RPMI7951 (cell line): ENCODE data around the gene PPM1M. TPM values are rescaled to one million over a fixed set of nuclear protein-coding genes. Genes with fewer than 3 reads are reported as not detected.
A peak's percentile ranks its signal among the peaks of the same experiment; 100 is the strongest.
"Not testable (repeated sequence)": the region's sequence is repeated elsewhere in the genome, so short reads cannot be mapped to it uniquely, and the experiment has no call there.

ENCODE experiments used
- DNase-seq: peaks from one replicate; pipeline ENCODE4 v3.0.0-alpha.2; 2012; ENCODE audit warnings: low read depth
- total RNA-seq: library from RNA; depleted of rRNA; stranded (reverse); fragments of >200 nt; shearing (Covaris generic); gene quantifications from 2 replicates; pipeline ENCODE4 v1.2.3, GENCODE V29; 2014

The PPM1M gene
- total RNA-seq, 1 experiment from 2014 or later: 12.3 TPM

- peak; percentile 70 for DNase-seq
Measured at GRCh38 chr3:52277071-52277964, 31.8 kb downstream of the PPM1M start.

DNA sequence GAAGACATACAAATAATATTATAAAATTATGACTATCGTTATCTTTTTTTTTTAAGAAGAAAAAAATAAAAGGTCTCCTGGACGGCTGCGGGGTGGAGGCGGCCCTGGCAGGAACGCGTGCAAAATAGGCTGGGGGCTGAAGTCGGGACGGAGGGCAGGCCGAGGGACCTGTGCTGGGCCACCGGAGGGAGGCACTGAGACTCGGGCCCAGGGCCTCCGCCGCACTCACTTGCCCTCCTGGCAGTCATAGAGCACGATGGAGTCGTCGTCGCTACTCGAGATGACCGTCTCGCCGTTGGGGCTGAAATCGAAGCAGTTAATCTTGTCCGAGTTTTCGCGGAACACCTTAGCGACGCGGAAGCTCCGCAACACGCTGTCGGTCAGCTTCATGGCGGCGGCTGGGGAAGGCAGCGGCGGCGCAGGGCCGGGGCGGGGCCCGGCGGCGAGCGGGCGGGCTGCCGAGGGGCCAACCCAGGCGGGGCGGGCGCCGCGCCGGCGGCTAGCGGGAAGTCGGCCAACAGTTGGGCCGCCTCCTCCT is 32.5 kb downstream of the PPM1M start:
- DNase-seq: no peak

GRCh38 chr3:52278510-52279069 is 33.0 kb downstream of the PPM1M start, which contains the start of gene WDR82:
TSS of gene WDR82 (minus strand) at chr3:52278649. CDS start at chr3:52278361, 288 bp downstream.
- DNase-seq: peak; percentile 92

DNA sequence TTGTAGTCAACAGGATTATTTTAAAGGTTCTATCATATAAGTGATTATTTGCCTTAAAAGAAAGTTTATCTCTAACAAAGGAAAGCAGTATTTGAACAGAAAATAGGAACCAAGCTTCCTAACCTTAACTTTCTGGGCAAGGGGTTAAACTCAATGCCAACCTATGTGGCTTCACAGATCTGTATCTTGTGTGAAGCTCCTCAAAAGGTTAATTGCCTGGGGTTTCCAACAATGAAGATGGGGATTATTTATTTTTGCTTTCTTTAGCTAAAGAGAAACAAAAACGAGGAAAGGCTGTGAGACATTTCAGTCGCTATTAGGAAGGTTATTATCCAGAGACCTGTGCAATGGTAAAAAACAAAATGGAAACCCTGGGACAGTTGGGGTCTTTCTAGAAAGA is 34.0 kb downstream of the PPM1M start:
- DNase-seq: no peak

DNA sequence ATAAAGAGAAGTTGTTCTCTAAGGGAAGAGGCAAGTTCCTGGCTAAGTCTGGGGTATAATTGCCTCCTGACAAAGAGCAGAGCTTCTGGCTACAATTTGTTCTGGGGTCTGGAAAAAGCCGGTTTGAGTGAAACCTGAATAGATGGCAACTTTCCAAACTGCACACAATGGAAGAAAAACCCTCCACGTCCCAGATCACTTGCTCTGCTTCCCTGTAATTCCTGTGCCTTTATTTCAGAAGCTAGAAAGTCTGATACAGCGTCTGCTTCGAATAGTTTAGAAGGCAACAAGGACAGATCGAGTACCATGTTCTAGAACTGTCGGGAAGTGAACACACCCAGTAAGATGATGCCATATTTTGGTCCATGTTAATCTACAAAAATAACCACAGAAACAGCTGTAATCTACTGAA is 34.5 kb downstream of the PPM1M start:
- peak; percentile 39 for DNase-seq

GRCh38 chr3:52281981-52282801 is 36.6 kb downstream of the PPM1M start:
- DNase-seq: no peak

- no peak for DNase-seq
Measured at GRCh38 chr3:52283306-52283705, 37.7 kb downstream of the PPM1M start.

GRCh38 chr3:52284051-52284450 is 38.5 kb downstream of the PPM1M start:
- DNase-seq: not testable (repeated sequence)

- peak; percentile 36 for DNase-seq
Measured at GRCh38 chr3:52286777-52287110, 41.2 kb downstream of the PPM1M start.

DNA sequence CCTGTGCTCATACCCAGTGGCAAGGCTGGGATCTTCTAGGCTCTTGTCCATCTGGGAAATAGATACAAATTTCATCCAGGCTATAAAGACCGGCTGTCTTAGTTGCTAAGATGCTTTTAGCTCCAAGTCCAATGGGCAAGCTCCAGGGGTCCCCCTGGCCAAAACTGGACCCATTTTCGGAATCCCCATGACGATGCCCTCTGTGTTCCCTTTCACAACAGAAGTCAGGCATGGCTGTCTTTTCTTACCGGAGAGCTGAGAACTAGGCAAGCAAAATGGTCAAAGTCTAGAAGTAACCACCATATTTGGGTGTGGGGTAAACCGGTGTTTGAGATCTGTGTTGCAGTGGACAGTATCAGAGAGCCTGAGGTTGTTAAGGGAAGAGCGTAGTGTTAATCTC is 43.1 kb downstream of the PPM1M start:
- no peak for DNase-seq

DNA sequence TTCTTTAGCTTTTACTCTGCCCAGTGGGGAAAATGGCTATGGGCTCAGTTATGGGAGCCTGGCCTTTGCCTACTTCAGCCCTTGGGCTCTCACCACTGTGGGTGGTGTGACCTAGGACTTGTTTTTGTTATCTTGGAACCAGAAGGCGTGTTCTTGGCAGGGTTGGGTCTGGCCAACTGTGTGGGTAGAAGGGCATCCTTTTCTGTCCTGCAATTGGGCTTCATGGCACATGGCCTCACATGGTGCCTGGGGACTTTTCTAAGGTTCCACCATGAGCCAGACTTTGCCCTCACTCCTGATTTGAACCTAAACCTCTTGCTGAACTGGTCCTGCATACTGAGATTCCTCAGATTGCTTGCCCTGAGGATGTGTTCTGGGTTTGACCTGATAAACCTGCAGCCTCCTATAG is 43.8 kb downstream of the PPM1M start:
- DNase-seq: no peak

DNA sequence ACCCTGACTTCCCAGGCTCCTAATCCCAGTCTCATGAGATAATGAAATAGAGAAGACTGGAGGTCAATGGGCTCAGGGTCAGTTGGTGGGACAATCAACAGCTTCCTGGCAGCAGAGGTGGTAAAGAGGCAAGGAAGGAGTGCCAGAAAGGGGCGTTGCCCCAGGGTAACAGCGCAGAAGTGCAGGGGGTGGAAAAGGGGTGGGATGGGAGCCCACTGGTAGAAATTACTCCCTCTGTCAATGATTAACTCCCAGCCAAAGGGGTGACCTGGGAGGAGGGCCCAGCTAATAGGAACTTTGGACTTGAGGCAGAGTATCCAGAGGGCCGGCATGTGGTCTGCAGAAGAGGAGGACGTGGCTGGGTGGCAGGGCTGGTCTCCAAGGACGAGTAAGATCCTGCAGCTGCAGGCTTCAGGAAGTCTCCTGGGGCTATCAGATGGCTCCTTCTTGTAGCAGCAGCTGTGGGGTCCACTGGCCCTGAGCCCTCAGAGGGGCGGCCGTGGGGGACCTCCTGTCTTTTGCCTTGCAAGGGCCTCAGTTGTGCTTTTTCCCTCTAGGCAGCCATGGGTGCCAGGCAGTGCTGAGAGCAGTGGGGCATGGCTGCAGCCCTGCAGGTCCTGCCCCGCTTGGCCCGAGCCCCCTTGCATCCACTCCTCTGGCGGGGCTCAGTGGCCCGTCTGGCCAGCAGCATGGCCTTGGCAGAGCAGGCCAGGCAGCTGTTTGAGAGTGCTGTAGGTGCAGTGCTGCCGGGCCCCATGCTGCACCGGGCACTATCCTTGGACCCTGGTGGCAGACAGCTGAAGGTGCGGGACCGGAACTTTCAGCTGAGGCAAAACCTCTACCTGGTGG is 44.4 kb downstream of the PPM1M start:
- no peak for DNase-seq

- no peak for DNase-seq
Measured at GRCh38 chr3:52290596-52291507, 45.3 kb downstream of the PPM1M start.

DNA sequence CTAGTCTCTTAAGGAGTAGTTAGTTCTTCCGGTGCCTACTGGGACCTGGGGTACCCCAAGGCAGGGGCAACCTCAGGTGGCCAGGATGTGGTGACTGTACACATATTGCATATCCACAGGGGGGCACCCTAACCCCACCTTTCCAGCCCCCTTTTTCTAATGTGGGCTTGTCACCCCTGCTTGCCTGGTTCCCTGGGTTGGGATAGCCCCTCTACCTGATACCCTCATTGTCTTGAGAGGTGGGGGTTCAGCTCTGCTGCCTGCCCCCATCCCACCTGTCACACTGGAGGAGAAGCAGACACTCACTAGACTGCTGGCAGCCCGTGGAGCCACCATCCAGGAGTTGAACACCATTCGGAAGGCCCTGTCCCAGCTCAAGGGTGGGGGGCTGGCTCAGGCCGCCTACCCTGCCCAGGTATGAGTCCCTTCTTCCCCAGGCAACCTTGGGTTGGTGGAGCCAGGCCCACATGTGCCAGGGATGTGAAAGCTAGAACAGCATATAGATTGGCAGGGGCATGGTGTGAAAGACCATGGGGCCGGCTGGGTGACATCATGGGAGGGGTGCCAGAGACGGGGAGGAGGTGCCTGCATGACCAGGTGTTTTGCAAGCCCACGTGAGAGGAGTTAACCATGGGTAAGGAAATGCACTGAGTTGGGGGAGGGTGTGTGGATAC is 46.1 kb downstream of the PPM1M start:
- no peak for DNase-seq

DNA sequence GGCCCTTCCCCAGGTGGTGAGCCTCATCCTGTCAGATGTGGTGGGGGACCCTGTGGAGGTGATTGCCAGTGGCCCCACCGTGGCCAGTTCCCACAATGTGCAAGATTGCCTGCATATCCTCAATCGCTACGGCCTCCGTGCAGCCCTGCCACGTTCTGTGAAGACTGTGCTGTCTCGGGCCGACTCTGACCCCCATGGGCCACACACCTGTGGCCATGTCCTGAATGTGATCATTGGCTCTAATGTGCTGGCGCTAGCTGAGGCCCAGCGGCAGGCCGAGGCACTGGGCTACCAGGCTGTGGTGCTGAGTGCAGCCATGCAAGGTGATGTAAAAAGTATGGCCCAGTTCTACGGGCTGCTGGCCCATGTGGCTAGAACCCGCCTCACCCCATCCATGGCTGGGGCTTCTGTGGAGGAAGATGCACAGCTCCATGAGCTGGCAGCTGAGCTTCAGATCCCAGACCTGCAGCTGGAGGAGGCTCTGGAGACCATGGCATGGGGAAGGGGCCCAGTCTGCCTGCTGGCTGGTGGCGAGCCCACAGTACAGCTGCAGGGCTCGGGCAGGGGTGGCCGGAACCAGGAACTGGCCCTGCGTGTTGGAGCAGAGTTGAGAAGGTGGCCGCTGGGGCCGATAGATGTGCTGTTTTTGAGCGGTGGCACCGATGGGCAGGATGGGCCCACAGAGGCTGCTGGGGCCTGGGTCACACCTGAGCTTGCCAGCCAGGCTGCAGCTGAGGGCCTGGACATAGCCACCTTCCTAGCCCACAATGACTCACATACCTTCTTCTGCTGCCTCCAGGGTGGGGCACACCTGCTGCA is 46.9 kb downstream of the PPM1M start:
- DNase-seq: no peak

GRCh38 chr3:52293491-52294319 is 48.1 kb downstream of the PPM1M start:
- no peak for DNase-seq

- no peak for DNase-seq
Measured at GRCh38 chr3:52294320-52295150, 49.0 kb downstream of the PPM1M start.
